SW480 (cell line): ENCODE measurements around the gene GLB1L.
A peak's percentile ranks its signal among the peaks of the same experiment; 100 is the strongest.

ENCODE experiments used
- DNase-seq: peaks from one replicate; pipeline ENCODE4 v3.0.0-alpha.2; 2016; ENCODE audit warnings: low spot score

GLB1L gene

GRCh38 chr2:219252900-219253752 lies 7.9 kb upstream of the GLB1L start, which contains the start of gene TUBA4B:
Gene TUBA4B, plus strand, starts transcription at chr2:219253243. Its CDS starts 165 bp downstream, at chr2:219253408.
- peak; percentile 89 for DNase-seq

DNA sequence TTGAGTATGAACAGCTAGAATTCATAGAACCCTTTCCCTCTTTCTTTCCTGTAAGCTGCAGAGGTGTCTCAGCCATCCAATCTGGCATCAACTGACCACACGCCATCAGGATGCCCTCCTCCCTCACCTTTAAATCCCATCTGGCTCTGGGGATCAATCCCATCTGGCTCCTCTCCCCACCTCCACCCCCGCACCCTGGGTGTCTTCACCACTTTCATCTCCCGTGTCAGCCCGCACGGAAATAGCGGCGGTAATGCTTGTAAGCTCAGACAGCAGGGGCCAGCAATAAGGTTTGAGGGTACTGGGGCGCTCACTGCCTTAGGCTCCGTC lies 7.3 kb upstream of the GLB1L start:
- peak; percentile 35 for DNase-seq

DNA sequence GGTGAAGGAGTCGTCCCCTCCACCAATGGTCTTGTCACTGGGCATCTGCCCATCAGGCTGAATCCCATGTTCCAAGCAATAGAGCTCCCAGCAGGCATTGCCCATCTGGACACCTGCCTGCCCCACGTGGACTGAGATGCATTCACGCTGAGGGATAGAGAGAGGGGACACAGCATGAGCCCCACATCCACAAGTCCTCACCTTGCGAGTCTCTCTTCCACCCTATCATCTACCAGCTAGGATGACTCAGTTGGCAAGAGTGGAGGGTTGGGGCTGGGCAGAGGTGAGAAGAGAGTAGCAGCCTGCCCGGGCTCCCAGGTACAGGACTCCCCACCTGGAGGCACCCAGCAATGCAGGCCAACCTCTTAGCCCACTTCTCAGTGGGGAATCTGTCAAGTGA lies 6.8 kb upstream of the GLB1L start:
- DNase-seq = no peak

DNA sequence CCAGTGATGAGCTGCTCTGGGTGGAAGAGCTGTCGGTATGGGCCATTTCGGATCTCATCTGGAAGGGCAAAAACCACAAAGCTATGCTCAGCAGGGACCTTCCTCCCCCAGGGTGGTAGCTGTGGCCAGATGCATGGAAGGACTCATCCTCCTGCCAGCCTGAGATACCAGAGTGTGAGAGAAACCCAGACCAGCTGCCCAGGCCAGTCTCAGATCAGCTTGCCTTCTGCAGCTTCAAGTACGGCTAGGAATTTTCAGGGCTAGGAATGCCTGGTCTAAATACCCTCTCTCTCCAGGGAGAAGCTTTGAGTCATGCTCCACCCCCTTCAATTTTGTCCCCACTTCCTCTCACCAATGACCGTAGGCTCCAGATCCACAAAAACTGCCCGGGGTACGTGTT lies 6.4 kb upstream of the GLB1L start:
- no peak for DNase-seq

GRCh38 chr2:219250049-219250781 lies 5.0 kb upstream of the GLB1L start:
- DNase-seq = no peak

- peak; percentile 90 for DNase-seq
Observed at GRCh38 chr2:219249203-219249980, 4.1 kb upstream of the GLB1L start.

GRCh38 chr2:219248845-219249202 lies 3.6 kb upstream of the GLB1L start:
- DNase-seq = no peak

DNA sequence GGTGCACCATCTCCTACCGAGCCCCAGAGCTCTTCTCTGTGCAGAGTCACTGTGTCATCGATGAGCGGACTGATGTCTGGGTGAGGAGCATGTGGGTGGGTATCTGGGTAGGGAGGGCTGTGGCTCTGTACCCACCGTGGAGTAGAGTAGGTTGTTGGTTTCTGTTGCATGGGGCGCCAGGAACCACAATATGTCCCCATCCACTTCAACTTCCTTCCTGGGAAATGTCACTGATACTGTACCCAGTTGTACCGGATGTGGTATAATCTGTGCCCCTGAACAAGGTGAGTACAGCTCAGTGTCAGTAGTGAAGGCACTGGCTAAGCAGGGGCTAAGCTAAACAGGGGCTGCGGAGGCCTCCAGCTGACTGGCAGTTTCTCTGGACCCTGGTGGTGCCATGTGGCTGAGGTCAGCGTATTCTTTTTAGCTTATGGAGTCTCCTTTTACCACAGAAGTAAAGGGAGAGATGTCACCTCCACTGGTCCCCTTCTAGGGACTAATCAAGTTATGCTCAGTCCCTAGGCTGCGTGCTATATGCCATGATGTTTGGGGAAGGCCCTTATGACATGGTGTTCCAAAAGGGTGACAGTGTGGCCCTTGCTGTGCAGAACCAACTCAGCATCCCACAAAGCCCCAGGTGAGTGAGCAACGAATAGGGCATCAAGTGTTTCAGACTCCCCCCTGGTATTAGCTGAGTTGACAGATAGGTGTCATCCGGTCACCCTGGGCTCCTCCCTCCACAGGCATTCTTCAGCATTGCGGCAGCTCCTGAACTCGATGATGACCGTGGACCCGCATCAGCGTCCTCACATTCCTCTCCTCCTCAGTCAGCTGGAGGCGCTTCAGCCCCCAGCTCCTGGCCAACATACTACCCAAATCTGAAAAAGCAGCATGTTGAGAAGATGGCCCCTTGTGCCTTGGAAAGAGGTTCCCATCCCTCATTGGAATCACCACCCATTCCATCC lies 2.7 kb upstream of the GLB1L start:
- no peak for DNase-seq

GRCh38 chr2:219246559-219246958 lies 1.3 kb upstream of the GLB1L start:
- no peak for DNase-seq

DNA sequence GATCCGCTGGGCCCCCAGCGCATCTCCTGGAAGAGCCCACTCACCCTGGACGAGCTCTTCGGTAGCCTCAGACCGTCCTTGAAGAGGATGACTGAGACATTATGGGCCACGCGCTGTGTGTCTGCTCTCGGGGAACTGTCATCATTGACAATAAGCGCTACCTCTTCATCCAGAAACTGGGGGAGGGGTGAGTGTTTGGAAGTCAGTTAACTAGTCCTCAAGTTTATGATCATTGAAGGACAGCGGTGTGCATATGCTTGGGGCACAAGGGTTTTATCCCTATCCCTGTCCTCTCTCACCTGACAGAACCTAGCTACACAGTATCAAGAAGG lies 621 bp upstream of the GLB1L start:
- DNase-seq = no peak

DNA sequence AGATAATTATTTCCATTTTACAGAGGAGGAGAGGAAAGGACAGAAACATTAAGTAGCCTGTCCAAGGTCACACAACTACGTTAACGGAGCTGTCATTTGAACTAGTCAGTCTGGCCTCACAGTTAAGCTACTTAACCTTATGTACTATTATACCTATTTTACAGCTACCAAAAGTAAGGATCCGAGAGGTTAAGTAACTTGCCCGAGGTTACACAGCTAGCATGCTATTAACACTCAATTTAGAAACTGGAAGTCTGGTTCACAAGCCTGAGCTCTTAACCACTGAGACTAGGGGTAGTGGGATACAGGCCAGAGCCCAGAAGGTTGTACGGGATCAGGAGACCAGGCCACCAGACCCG lies 476 bp downstream of the GLB1L start:
- DNase-seq = no peak

DNA sequence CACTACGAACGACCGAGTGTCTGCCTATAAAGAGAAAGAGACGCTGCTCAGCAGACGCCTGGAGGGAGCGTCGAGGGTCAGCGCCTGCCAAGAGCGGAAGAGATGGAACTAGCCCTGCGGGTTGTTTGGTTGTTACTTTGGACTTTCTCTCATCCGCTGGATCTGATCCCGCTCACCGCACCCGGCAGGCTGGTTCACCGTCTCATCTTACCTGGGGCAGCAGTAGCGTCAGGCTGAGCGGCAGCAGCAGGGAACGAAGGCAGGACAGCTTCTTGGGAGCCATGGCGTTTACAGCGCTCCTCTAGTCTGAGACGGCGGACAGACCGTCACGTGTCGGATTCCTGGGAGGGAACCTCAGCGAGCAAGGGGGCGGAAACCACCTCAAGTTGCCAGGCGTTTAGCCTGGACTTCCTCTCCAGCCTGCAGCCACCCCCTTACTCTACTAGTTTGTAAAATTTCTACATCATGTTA lies 1.9 kb downstream of the GLB1L start:
- DNase-seq = no peak

DNA sequence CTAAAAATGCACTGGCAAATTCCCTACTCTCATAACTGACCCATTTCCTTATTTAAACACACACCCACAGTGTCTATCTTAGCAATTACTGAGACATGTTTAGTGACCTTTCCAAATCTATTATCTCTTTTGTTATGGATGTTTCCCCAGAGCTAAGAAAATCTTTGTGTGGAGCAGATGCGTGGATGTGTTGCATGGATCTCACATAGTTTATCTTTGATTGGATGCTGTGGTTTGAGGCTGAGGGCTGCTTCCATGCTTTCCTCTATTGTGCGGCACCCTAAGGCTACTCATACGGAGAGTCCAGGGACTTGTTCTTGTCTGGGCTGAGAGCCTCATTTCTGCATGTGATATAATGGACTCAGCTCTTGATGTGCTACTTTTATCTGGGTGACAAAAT lies 10.9 kb downstream of the GLB1L start:
- no peak for DNase-seq

GRCh38 chr2:219230059-219230540 lies 15.1 kb downstream of the GLB1L start:
- DNase-seq = peak; percentile 65

GRCh38 chr2:219229305-219230058 lies 15.8 kb downstream of the GLB1L start, which contains the start of the genes ANKZF1 and ATG9A:
Gene ANKZF1, plus strand, starts transcription at chr2:219229806. Its CDS starts 452 bp downstream, at chr2:219230258.
Gene ATG9A, minus strand, starts transcription at chr2:219229636. Its CDS starts 1,612 bp downstream, at chr2:219228024.
- peak; percentile 99 for DNase-seq

GRCh38 chr2:219228911-219229304 lies 16.3 kb downstream of the GLB1L start:
- DNase-seq = no peak

GRCh38 chr2:219228041-219228910 lies 17.0 kb downstream of the GLB1L start:
- DNase-seq = no peak

GRCh38 chr2:219225350-219225749 lies 19.9 kb downstream of the GLB1L start:
- no peak for DNase-seq

GRCh38 chr2:219223831-219224610 lies 21.2 kb downstream of the GLB1L start:
- DNase-seq = no peak
